ENCODE results near the gene RND3.

RND3 gene

DNA sequence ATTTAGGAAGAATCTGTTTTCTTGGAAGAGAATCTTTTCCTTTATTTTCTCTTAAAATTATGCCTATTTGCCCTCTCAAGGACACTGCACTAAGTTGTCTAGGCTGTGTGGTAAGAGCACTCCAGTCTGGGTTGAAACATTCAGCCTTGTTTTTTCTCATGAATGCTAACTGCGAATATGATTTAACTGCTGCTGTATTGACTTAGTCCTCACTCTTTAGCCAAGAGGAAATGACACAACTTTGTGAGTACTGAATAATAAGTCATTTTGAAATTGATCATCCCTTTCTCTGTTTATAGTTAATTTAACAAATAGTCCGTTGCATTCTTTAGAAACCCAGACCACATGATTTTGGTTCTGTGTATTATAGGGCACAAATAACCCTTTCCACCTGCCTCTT is 4.5 kb upstream of the RND3 start:
- peak; percentile 79 for DNase-seq

DNA sequence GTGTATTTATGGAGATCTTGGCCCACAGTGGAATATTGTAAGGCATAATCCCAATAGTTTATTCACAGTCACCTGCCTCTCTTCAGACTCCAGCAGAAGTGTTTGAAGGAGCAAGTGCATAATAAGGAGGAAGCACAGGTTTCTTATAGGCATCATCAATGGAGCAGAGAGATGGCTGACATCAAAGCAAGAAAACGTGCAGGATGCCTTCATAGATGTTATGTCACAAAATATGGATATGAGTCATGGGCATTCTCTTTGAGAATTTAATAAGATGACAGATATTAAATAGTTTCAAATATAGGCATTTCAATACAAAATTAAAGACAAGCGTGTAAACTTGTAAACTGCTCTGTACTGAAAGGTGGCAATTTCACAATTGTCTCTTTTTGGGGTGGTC is 4.0 kb upstream of the RND3 start:
- peak; percentile 7 for DNase-seq

DNA sequence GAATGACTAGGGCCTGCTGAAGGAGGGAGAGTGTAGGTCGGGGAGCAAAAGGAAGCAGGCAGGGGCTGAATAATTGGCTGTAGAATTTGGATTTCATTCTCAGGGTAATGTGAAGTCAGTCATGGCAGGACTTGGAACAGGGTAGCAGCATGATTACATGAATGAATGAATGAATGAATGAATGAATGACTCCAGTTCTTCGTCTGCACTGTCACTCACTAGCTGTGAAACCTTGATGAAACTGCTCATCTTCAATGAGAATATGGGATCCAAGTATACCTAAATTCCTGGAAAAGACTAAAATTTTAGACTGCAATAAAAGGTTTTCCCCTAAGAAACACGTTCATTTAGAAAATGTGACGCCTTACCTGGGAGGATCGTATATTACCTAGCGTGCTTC is 3.0 kb upstream of the RND3 start:
- no peak for DNase-seq

DNA sequence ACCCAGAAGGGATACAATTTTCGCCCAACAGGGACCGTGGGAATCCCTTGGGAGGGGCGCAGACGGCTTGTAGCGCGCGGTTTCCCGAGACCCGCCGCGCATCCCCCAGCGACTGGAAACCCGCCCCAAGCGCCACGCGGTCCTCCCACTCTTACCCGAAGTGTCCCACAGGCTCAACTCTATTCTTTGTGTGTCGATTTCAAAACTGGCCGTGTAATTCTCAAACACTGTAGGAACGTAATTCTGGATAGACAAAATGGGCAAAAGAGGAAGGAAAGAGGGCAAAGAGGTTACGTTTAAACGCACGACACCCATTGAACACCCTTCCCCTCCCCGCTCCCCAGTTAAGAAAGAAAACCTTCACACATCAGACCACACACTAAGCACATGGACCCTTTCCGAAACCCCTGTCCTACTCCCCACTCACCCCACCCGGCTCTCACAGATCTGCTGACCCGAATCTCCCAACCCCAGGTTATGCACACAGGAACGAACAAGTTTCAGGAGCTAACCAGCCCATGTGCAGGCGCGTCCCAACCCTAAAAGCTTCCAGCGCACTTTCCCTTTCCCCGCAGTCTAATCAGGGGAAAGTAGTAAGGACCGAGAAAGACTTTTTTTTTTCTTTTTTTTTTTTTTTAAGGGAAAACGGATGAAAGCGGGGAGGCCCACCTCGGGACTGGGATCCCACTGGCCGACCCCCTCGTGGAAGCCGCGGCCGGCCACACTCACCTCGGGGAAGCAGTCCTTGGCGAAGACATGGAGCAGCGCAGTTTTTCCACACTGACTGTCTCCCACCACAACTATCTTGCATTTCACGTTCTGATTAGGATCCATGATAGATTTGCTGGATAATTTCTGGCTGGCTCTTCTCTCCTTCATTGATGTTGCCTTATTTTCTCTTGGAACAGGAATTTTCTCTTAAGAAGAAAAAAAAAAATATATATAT is 655 bp downstream of the RND3 start:
- DNase-seq = no peak

DNA sequence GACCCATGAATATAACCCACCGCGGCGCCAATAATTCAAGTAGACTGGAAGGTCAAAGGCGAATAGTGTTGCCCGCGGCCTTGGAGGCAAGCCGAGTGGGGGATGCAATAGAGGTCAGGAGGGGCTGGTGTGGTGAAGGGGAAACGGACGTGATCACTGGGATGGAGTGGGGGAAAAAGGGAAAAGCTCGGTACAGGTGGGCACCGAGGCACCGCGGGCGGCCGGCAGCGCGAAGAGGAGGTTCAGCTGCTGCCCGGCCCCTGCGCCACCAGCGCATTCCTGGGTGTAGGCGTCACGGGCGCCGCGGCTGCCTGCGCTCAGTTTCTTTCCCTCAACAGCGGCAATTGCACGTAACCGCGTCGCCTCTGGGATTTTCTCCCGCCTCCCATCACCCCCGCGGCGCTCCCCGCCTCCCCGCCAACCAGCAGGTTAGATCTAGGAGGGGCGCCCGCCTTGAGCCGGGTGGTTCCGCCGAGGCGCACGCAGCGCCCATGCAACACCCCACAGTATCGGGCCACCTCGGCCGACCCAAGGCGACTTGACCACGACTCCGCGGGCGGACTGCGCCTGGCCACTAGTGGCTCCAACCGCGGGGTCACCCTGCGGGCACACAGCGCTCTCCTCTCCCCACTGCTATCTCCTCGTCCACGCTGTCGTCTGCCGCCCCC is 1.5 kb downstream of the RND3 start:
- DNase-seq = peak; percentile 92

DNA sequence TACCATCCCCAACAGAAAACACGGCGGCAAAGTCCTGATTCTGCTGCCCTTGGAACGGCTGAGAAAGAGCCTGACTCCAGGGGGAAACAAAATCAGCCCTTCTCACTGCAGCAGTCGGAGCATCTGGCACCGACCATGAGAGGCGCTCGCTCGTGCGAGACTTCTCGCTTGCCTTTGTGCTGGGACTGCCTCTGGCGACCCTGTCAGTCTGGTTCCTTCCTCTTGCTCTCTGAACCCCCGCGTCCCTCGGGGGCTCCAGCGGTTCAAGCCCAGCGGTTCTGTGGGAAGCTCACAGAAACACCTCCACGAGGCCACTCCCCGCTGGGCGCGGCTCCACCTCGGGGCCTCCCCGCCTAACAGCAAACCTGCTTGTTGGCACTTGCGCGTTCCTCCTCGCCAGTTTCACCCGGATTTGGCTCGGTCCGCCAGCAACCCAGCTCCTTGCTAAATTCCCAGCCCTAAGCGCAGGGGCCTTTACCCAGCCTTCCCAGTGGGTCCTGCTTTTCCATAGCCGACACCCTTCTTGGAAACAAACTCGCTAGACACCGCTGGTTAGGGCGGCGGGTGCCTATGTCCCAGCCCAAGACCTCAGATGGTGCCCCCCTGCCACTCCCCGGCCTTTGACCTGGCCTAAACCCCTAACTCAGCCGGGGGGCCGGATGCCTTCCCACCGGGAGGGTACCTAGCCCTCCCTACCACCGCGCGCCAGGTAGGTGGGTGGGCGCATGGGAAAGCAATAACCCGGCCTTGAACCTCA is 2.2 kb downstream of the RND3 start:
- DNase-seq = peak; percentile 73

DNA sequence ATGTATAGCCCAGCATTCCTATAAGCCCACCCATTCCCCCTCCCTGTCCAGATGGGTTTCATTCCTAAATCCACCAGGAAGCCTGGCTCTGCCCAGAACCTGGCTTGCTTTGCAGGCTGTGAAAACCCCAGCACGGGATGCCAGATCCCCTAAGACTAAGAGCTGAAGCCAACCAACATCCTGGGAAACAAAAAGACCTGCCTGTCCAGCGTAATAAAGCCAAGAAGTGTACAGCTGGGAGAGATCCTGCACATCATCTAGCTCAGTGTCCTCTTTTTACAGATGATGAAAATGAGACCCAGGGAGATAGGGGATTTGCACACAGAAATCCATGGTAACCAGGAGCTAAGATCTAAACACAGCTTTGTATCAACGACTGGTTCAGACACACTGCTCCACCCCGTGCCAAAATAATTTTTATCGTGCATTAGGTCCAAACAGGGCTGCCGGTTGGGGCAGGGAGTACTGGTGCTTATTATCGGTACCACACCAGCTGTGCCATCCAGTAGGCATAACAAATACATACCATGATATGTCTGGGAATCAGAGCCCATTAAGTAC is 2.9 kb downstream of the RND3 start:
- DNase-seq = no peak

DNA sequence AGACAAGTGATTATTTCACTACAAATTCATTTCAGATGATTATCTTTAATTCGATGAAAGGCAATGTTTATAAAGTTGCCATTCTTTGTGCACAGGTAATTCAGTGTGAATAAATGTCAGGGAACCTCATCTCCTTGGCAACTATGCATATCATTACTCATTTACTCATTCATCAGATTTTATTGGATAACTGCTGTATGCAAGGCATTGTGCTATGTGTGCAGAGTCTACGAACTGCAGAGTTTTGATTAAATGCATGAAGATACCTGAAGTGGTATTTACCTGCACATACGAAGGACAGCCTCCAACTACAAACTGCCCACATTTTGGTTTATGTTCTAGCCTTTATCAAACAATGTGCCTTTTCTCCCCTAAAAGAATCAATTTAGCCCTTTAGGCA is 3.5 kb downstream of the RND3 start:
- DNase-seq = no peak

DNA sequence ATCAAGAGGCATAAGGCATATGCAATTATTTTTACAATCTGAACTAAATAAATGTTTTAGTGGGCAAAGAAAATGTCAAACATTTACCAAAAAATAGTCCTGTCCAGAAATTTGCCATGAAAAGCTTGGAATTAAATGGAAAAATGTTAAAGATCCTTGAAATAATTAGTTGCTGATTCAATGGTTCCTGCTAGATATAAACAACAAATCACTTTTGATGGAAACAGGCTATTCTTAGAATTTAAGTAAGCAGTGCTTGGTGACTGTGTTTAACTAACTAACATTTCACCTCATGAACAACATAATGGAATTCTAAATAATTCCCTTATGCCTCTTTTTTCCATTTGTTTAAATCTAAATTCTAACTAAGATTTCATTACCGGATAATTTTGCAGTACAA is 3.9 kb downstream of the RND3 start:
- no peak for DNase-seq

DNA sequence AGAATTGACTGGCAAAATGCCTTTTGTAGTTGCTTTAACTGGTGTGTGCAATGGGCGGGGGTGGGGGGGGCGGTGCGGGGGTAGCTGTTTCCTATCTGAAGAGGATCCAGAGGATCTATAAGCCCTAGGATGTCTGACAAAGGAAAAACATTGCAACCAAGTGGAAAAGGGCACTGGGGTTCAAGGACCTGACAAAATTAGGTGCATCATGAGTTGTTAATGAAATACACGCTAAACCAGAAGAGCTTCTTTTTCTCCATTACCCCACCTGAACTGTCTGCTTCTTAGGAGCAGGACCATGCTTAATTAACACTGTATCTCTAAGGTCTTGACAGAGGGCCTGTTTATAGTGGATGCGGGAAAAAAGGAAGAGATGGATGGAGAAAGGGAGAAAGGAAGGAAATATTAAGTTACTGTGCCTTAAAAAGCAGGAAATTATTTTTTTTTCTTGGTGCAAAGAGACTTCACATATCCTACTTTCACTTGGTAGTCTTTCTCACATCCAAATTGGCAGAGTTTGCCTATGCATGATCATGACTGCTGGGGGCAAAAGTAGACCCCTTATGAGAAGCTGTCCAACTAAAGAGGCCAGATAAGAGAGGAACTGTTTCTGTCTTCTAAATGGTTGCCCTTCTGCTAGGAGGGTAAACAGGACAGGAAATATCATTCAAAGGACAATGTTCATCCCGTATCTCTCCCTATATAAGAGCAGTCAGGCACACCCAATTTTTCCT is 4.6 kb downstream of the RND3 start:
- DNase-seq = no peak

DNA sequence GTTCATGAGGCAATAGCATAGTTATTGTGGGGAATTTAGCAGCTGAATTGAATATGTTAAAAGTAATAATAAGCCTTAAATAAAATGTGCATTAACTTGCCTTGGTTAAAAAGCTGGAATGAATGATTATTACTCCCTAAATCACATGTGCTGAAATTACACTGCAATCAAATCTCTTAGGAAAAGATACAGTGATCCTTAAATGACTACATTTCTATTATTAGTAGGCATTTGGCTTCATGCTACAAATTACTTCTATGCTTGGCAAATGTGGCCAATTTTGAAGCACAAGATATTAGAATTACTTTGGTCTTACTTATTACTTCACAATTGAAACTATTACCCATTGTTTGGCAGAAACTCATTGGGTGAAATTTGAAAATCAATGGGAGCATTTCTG is 5.4 kb downstream of the RND3 start:
- DNase-seq = no peak

DNA sequence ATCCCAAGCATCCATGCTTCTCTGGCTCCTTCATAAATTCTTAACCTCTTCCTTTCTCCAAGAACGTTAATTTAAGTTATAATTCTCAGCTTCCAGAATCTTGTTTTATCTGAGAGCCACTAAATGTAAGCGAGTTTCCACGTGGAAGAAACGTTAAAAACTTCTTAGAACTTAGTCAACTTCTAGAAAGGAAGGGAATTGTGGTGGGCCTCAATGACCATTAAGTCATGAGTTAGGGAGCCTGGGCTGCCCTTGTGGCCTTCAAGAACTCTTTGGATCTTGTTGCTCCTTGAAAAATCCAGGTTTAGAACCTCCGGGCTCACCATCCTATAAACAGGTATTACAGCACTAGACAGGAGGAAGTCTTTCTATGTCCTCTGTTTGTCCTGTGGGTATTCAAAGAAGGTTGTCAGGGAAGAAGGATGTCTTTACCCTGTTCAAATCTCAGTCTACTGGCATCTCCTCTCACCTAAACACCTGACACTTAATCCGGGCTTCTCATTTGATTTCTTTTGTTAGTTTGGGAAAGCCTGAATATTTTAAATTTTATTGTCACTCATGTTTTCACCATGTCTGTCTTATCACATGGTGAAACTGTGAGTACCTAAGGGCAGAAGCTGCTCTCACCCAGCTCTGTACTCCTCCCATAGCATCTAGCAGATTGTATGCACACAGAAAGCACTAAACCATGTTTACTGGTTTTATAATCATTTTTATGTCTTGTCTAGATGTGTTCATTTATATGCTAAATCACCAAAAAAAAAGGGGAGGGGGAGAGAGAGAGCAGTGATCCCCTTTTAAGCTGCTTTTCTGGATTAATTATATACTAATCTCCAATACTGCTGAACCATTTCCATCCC is 6.3 kb downstream of the RND3 start:
- no peak for DNase-seq

DNA sequence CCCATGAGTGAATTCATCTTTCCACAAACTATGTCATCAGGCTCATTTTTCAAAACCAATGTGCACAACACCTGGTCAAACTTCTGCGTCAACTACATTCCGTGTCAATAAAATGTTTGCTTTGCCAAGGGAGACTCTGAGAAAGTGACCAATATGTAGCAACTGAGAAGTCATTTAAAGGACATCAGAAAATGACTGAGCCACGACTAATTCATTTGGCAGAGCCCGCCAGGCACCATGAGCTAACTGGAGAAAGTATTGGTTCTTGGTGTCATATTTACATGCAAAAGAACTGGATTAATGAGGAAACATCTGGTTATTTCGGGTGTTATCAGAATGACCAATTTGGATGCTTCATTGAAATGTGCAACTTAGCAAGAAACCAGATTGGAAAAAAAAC is 7.2 kb downstream of the RND3 start:
- peak; percentile 84 for DNase-seq

DNA sequence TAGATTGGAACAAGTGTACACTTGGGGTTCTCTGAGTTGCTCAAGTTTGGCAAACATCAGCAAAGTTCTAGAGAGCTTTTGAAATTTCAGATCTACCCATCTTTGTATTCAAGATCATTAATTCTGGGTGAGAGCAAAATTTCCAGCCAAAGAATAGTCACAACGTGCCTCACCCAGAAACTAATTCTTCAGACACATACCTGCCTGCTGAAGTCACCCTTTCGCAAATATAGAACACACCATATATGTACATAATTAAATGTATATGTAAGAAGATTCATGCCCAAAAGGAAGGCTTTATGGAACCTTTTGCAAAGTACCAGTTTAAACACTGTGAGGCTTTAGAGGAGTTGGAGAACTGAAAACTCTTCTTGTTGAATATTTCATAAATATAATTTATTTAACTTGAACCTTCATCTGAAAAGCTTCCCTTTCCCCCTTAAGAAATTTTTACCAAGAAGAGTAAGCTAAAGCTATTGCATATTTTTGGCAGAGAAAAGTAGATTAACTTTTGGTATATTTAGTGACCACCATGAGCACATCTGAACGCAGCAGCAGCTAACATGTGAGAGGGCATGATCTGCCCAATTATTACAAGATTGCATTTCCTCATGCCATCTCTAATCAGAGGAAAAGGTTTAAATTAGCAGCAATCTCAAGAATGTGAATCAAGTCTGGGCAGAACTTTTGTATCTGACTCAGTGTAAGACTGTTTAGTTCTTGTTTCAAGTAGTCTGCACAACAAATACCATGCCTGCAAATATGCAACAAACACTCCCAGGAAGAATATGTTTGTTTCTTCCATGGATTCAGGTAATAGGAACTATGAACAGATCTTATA is 8.2 kb downstream of the RND3 start:
- DNase-seq = peak; percentile 89

DNA sequence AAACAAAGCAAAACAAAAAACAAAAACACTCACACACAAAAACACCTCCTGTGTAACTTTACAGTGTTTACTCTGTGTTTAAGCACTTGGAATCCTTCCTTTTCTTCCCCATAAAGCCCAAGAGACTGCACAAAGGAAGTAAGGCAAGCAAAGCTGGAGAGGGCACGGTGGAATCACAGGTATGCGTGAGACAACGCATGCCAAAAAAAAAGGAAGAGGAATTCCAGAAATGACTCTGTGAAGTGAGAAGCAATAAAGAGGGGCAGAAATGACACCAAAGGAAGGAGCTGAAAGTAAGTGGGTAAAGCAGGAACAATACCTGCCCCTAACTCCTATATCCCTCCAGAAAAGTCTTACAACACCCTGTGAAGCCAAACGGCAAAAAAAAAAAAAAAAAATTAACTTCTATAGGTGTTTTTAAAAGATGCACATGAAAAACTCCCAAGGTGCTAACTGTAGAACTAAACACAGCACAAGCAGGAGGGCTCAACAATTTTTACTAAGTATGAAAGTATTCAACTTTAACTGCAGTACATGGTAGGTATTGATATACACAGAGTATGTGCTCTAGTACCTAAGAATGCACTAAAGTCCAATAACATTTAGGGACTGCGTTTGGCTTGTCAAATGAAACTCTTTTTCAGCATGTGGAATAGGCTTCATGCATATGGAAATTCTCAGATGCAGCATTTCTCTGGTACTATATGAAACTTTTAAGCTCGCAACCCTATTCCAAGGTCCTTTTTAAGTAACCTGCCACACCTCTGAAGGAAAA is 9.1 kb downstream of the RND3 start:
- peak; percentile 72 for DNase-seq

DNA sequence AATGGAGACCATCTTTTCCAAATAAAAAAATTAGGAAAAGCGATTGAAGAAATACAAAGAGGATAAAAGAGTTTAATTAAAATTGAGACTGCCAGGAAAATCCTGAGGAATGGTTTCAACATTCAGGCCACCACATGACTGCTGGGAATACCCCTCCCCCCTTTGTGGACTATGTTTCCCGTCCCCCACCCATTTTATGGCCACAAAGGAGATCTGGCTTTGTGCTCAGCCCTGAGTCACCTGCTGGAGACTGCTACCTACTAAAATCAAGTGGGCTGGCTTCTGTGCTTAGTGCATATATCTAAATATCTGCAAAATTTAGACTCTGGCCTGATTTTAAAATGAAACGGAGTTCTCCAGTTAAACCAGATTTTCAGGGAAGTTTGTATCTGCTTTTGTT is 10.1 kb downstream of the RND3 start:
- DNase-seq = peak; percentile 69

DNA sequence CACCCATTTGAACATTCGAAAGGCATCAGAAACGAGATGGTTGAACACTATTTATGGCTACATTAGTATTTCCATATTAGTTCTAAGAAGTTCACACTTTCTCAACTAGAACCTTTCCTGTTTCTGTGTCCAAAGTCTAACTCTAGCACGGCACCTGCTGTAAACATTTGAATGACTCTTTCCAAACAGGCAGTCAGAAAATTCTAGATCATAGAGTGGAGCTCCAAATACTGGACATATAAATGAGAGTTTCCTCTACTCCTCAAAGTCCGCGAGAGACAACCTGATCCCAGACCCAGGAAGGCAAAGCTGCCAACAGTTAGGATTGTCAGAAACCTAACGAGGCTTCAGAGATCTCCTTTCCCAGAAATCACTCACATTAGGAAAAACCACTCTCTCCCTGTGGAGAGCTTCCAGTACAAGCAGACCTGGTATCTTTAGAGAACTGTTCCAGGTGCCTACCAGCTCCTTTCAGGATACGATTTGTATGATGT is 10.6 kb downstream of the RND3 start:
- DNase-seq = no peak

DNA sequence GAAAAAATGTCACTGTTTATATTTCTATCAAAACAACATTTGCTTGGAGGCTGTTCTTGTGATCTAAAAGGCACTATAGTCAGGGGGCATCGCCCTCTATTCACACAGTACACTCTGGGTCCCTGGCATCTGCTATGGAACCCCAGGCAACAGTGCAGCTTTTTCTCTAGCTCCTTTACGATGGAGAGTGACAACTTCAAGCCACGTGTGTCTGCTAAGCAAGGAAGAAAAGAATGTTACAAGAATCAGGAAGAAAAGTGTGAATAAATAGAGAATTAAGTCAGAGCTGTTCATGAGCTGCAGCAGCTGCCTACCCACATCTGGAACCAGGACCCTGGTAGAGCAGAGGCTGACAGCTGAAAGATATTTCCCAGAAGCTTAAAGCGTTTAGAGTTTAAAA is 11.2 kb downstream of the RND3 start:
- DNase-seq = no peak

DNA sequence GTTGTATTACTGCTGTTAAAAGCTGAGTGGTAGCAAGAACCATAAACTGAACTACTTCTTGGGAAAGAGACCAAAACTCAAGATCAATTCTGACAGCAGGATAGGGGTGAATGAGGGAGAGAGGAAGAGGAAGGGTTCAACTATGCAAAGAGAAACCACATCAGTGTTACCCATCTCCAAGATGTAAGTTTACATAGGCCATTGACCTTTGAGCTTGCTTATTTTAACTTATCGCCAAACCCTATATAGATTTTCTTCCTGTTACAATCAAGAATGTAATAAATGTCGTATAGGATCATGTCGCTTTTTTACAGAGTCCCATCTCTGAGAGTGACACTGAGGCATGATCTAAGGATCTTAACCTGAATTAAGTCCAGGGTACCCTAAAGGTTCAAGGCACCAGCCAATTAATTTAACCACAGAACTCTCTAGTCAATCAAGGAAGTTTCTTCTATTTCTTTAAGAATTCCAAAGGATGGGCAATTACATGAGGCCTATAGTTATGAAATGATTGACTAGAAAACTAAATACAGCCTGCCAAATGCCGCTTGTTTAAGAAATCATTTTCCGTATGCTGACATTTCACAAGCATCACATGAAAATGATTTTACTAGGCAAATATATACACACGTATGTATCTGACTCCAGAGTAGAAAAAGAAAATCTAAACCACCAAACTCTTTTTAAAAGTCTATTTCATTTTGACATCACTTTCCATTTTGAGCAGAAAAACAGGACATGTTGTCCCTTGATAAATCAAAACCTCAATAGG is 11.8 kb downstream of the RND3 start:
- DNase-seq = no peak
